Mesenchymal stem cell (in vitro differentiated cells and primary cell): ENCODE measurements around the gene NRG3.

Experiments
- DNase-seq: peaks from one replicate; pipeline ENCODE4 v3.0.0-alpha.2; 2013
- H2AFZ ChIP-seq: one replicate; pipeline ENCODE4 v1.6.1; 2013; ENCODE audit warnings: low read depth, mild to moderate bottlenecking, control low read depth, inconsistent platforms, low read length, moderate library complexity
- H2AK5ac ChIP-seq: 2 replicates; pipeline ENCODE4 v1.6.1; 2013; ENCODE audit warnings: low read length, moderate library complexity, mild to moderate bottlenecking, inconsistent platforms; ENCODE audit not compliant: severe bottlenecking
- H2BK120ac ChIP-seq: one replicate; pipeline ENCODE4 v1.6.1; 2013; ENCODE audit warnings: low read depth, mild to moderate bottlenecking, inconsistent platforms, low read length, moderate library complexity
- H2BK12ac ChIP-seq, 2 experiments: one replicate each; pipeline ENCODE4 v1.6.1; 2013; ENCODE audit warnings: inconsistent platforms in 2 of 2, low read length in 2 of 2, mild to moderate bottlenecking in 2 of 2, moderate library complexity in 2 of 2, control low read depth in 1 of 2
- H2BK15ac ChIP-seq: one replicate; pipeline ENCODE4 v1.6.1; 2013; ENCODE audit warnings: mild to moderate bottlenecking, low read depth, inconsistent platforms; ENCODE audit not compliant: poor library complexity, severe bottlenecking
- H2BK5ac ChIP-seq: 2 replicates; pipeline ENCODE4 v1.6.1; 2013; ENCODE audit warnings: low read depth, mild to moderate bottlenecking, low read length, control low read depth, inconsistent platforms; ENCODE audit not compliant: poor library complexity, severe bottlenecking
- H3K14ac ChIP-seq, 2 experiments: one replicate each; pipeline ENCODE4 v1.6.1; 2013; ENCODE audit warnings: inconsistent platforms in 2 of 2, low read length in 2 of 2, control low read depth in 1 of 2, mild to moderate bottlenecking in 1 of 2, moderate library complexity in 1 of 2
- H3K18ac ChIP-seq, 2 experiments: one replicate each; pipeline ENCODE4 v1.6.1; 2013; ENCODE audit warnings: inconsistent platforms in 2 of 2, low read length in 2 of 2, control low read depth in 1 of 2, low read depth in 1 of 2, mild to moderate bottlenecking in 1 of 2
- H3K23ac ChIP-seq, 2 experiments: one replicate each; pipeline ENCODE4 v1.6.1; 2013; ENCODE audit warnings: inconsistent platforms in 2 of 2, low read length in 2 of 2, mild to moderate bottlenecking in 2 of 2, moderate library complexity in 2 of 2, control low read depth in 1 of 2
- H3K27ac ChIP-seq: 2 replicates; pipeline ENCODE4 v1.5.1; 2013; ENCODE audit warnings: mild to moderate bottlenecking, moderate library complexity, low read length, control low read depth, inconsistent platforms; ENCODE audit not compliant: poor library complexity, severe bottlenecking
- H3K27me3 ChIP-seq, 2 experiments: 2 replicates each; pipeline versions ENCODE4 v1.6.1 to v1.7.0; 2013; ENCODE audit warnings: low read length in 2 of 2, mild to moderate bottlenecking in 2 of 2, moderate library complexity in 2 of 2, control low read depth in 1 of 2, inconsistent platforms in 1 of 2; ENCODE audit not compliant: control insufficient read depth in 1 of 2, insufficient read depth in 1 of 2
- H3K36me3 ChIP-seq, 2 experiments: 2 replicates each; pipeline versions ENCODE4 v1.6.1 to v1.7.0; 2013; ENCODE audit warnings: low read length in 2 of 2, control low read depth in 1 of 2, inconsistent platforms in 1 of 2, low read depth in 1 of 2, mild to moderate bottlenecking in 1 of 2; ENCODE audit not compliant: insufficient read depth in 2 of 2, control insufficient read depth in 1 of 2
- H3K4ac ChIP-seq, 2 experiments: one replicate each; pipeline ENCODE4 v1.6.1; 2013; ENCODE audit warnings: inconsistent platforms in 2 of 2, low read length in 2 of 2, mild to moderate bottlenecking in 2 of 2, moderate library complexity in 2 of 2, control low read depth in 1 of 2, low read depth in 1 of 2
- H3K4me1 ChIP-seq: 2 replicates; pipeline ENCODE4 v1.6.1; 2013; ENCODE audit warnings: low read depth, low read length, control low read depth; ENCODE audit not compliant: control insufficient read depth, insufficient read depth
- H3K4me2 ChIP-seq: 2 replicates; pipeline ENCODE4 v1.6.1; 2013; ENCODE audit warnings: low read length, mild to moderate bottlenecking, inconsistent platforms; ENCODE audit not compliant: poor library complexity, severe bottlenecking
- H3K4me3 ChIP-seq, 2 experiments: 2 replicates each; pipeline versions ENCODE4 v1.5.1 to v1.7.0; 2013; ENCODE audit warnings: low read length in 2 of 2, mild to moderate bottlenecking in 2 of 2, control low read depth in 1 of 2, low read depth in 1 of 2; ENCODE audit not compliant: insufficient read depth in 1 of 2
- H3K79me1 ChIP-seq: replicated peaks from 2 replicates; pipeline ENCODE4 v1.6.1; 2013; ENCODE audit warnings: mild to moderate bottlenecking, control low read depth, low read length, inconsistent platforms; ENCODE audit not compliant: poor library complexity, severe bottlenecking
- H3K9ac ChIP-seq: 2 replicates; pipeline ENCODE4 v1.7.0; 2013; ENCODE audit warnings: mild to moderate bottlenecking, low read length, moderate library complexity
- H3K9me3 ChIP-seq: 2 replicates; pipeline ENCODE4 v1.7.0; 2013; ENCODE audit warnings: mild to moderate bottlenecking, low read length; ENCODE audit not compliant: control insufficient read depth
- H4K8ac ChIP-seq: one replicate; pipeline ENCODE4 v1.6.1; 2013; ENCODE audit warnings: inconsistent platforms, mild to moderate bottlenecking, low read length, moderate library complexity
- H4K91ac ChIP-seq: one replicate; pipeline ENCODE4 v1.6.1; 2013; ENCODE audit warnings: mild to moderate bottlenecking, low read length, inconsistent platforms
- WGBS: methylation state at CpG from one replicate; pipeline ENCODE4 v1.1.7; 2013; ENCODE audit warnings: mixed read lengths; 5-methylcytosine and 5-hydroxymethylcytosine counted together

The NRG3 gene

GRCh38 chr10:82821043-82821442 is 946.0 kb downstream of the NRG3 start:
- no peak for DNase-seq
- no peaks in the 10 kb centered on the region for H3K36me3 ChIP-seq
- no peak overlapping the region for H3K14ac ChIP-seq
- H3K27me3 ChIP-seq, result peaks cover 0 to 5% of the 10 kb centered on the region in 2 experiments
- 88% methylated on average over 2 of the region's 2 CpGs for WGBS
- H3K18ac ChIP-seq, result no peak overlapping the region
- no peak overlapping the region for H4K91ac ChIP-seq
- H2BK15ac ChIP-seq, result no peak overlapping the region
- H3K9me3 ChIP-seq, result no peaks in the 10 kb centered on the region
- H2BK12ac ChIP-seq, result no peak overlapping the region
- H3K27ac ChIP-seq, result no peak overlapping the region
- H4K8ac ChIP-seq, result no peak overlapping the region
- no peak overlapping the region for H2BK120ac ChIP-seq
- H3K4me1 ChIP-seq, result no peaks in the 10 kb centered on the region
- H2BK5ac ChIP-seq, result no peak overlapping the region
- no peak overlapping the region for H3K9ac ChIP-seq
- no peak overlapping the region for H2AK5ac ChIP-seq
- H2AFZ ChIP-seq, result no peak overlapping the region
- H3K4me2 ChIP-seq, result no peak overlapping the region
- H3K79me1 ChIP-seq, result no peaks in the 10 kb centered on the region
- H3K4ac ChIP-seq, result no peak overlapping the region
- no peak overlapping the region for H3K23ac ChIP-seq
- no peak overlapping the region for H3K4me3 ChIP-seq

DNA sequence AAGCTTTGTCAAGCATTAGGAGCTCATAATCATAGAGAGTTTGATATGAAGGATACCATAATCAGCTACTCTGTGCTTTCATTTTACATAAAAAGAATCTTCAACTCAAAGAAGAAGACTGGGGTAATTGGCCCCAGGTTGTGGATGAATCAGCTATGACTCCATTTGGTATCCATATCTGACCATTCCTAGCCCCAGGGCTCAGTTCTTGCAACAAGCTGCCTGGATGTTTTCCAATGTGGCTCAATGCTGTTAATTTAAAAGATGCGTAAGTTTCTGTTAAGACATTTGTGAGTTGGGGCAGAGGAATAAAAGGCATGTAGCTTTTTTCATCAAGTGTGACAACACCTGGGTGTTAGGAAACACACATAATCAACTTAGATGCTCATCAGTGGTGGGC is 951.1 kb downstream of the NRG3 start:
- DNase-seq, result peak; percentile 54
- Histone ChIP-seq H3K36me3 (no peaks in the 10 kb centered on the region), H3K79me1 (no peaks in the 10 kb centered on the region), H2BK12ac (no peak overlapping the region), H3K23ac (no peak overlapping the region), H4K8ac (no peak overlapping the region), H2BK15ac (no peak overlapping the region), H3K9ac (no peak overlapping the region), H3K9me3 (no peaks in the 10 kb centered on the region), H2BK120ac (no peak overlapping the region), H4K91ac (no peak overlapping the region), H3K14ac (no peak overlapping the region), H3K4me3 (no peak overlapping the region), H3K4ac (no peak overlapping the region), H3K18ac (no peak overlapping the region), H3K27ac (no peak overlapping the region), H3K4me1 (no peaks in the 10 kb centered on the region), H2AFZ (no peak overlapping the region), H3K27me3 (peaks cover 0 to 5% of the 10 kb centered on the region in 2 experiments), H2AK5ac (no peak overlapping the region), H3K4me2 (no peak overlapping the region), H2BK5ac (no peak overlapping the region)
- 93% methylated on average over 1 of the region's 1 CpG for WGBS

DNA sequence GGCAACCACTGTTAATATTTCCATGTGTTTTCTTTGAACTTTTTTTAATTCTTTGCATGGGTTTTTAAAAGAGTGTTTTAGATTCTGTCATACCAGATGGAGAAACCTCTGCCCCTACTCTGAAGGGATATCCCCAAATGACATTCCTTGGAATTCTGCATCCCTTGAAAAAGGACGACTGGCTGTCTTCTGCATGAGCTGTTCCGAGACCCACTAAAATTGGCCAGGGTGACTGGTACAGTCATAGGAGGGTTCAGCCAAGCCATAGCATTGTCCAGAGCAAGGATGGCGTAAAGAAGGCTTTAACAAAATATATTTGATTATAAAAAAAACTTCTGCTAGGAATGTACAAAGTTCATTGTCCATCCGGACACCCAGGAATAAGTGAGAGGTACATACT is 952.9 kb downstream of the NRG3 start:
- H2BK120ac ChIP-seq, result no peak overlapping the region
- H2BK12ac ChIP-seq, result no peak overlapping the region
- no peaks in the 10 kb centered on the region for H3K9me3 ChIP-seq
- peaks cover 0 to 5% of the 10 kb centered on the region in 2 experiments for H3K27me3 ChIP-seq
- no peak overlapping the region for H3K4me3 ChIP-seq
- no peak overlapping the region for H3K23ac ChIP-seq
- H3K14ac ChIP-seq, result no peak overlapping the region
- H3K4ac ChIP-seq, result no peak overlapping the region
- H3K9ac ChIP-seq, result no peak overlapping the region
- no peak overlapping the region for H4K8ac ChIP-seq
- H3K4me1 ChIP-seq, result no peaks in the 10 kb centered on the region
- no peak overlapping the region for H2AK5ac ChIP-seq
- no peak overlapping the region for H2BK15ac ChIP-seq
- no peak overlapping the region for H3K27ac ChIP-seq
- H3K79me1 ChIP-seq, result no peaks in the 10 kb centered on the region
- no peak overlapping the region for H2AFZ ChIP-seq
- H3K36me3 ChIP-seq, result no peaks in the 10 kb centered on the region
- H2BK5ac ChIP-seq, result no peak overlapping the region
- 95% methylated on average over 2 of the region's 4 CpGs for WGBS
- H3K18ac ChIP-seq, result no peak overlapping the region
- no peak overlapping the region for H4K91ac ChIP-seq
- DNase-seq, result no peak
- H3K4me2 ChIP-seq, result no peak overlapping the region

- Histone ChIP-seq H3K79me1 (no peaks in the 10 kb centered on the region), H2BK12ac (no peak overlapping the region), H3K4me1 (no peaks in the 10 kb centered on the region), H3K23ac (no peak overlapping the region), H3K27me3 (no peaks in the 10 kb centered on the region), H2AFZ (no peak overlapping the region), H2BK5ac (no peak overlapping the region), H2BK120ac (no peak overlapping the region), H3K18ac (no peak overlapping the region), H2AK5ac (no peak overlapping the region), H3K4ac (no peak overlapping the region), H4K91ac (no peak overlapping the region), H3K14ac (no peak overlapping the region), H3K36me3 (no peaks in the 10 kb centered on the region), H3K27ac (no peak overlapping the region), H2BK15ac (no peak overlapping the region), H3K4me3 (no peak overlapping the region), H4K8ac (no peak overlapping the region), H3K9me3 (no peaks in the 10 kb centered on the region), H3K4me2 (no peak overlapping the region), H3K9ac (no peak overlapping the region)
- WGBS, result no CpG with 5 or more reads among the region's 3 CpGs
- no peak for DNase-seq
Observed at GRCh38 chr10:82847242-82847641, 972.2 kb downstream of the NRG3 start.
